HG02610 (cell line): ENCODE results near the gene CDH4.

ENCODE experiments used
- ATAC-seq: cut with Tn5 transposase; IDR thresholded peaks from one replicate; pipeline ENCODE4 v1.9.1; 2021; ENCODE audit warnings: mild to moderate bottlenecking, moderate library complexity; ENCODE audit not compliant: unreplicated experiment

CDH4 gene

GRCh38 chr20:61737812-61738443 lies 485.9 kb downstream of the CDH4 start:
- ATAC-seq, result no peak

- ATAC-seq, result no peak
Measured at GRCh38 chr20:61738601-61739069, 486.6 kb downstream of the CDH4 start.

- no peak for ATAC-seq
Measured at GRCh38 chr20:61739086-61739831, 487.2 kb downstream of the CDH4 start.

GRCh38 chr20:61739832-61740118 lies 487.7 kb downstream of the CDH4 start:
- ATAC-seq, result no peak

GRCh38 chr20:61742097-61742825 lies 490.2 kb downstream of the CDH4 start:
- no peak for ATAC-seq

- no peak for ATAC-seq
Measured at GRCh38 chr20:61743606-61744005, 491.5 kb downstream of the CDH4 start.

DNA sequence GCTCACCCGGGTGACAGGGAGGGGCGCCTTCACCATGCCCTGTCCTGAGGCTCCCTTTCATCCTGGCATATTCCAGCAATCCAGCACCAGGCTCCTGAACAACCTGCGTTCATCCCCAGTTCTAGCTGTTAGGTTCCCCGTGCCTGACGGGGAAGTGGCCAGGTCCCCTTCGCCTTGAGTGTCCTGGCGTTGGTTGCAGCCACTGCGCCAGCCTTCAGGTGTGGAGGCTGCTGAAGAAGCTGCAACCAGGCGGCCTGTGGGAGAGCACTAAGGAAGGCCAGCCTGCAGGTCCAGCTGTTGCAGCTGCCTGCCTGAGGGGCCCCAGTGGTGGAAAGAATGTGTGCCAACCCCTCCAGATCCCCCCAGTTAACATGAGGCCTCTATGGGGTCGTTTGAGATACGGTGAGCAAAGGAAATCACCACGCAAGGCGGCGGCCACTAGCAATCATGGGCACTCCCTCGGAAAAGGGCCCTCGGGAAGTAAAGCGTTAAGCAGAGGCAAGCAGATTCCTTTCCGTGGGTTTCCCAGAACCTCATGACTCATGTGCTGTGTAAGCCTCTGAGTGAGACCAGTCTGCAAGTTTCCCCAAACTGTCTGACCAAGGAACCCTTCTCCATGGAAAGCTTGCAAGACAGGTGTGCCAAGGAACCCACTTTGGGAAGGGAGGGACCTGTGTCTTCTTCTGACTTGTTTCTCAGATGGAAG lies 492.8 kb downstream of the CDH4 start:
- ATAC-seq, result no peak

- no peak for ATAC-seq
Measured at GRCh38 chr20:61745397-61746146, 493.5 kb downstream of the CDH4 start.

DNA sequence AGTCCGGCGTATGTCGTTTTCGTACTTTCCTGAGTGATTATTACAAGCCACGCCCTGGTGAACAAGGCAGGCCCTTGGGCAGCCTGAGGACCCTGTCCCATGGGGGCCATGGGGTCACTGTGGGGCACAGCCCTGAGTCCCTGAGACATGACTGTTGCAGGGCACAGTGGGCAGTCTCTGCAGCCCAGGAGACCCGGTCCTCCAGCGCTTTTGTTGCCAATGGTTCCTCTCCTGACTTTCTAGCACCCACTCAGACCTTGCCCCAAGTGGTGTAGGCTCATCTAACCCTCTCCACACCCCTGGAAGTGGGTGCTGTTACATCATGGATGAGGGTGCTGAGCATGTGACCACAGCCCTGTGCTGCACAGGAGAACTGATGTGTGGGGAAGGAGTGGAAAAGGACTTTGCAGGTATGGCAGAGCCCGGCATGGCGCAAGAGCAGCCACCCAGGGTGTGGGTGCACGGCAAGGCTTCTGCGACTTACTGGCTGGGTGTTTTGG lies 494.1 kb downstream of the CDH4 start:
- ATAC-seq, result no peak

DNA sequence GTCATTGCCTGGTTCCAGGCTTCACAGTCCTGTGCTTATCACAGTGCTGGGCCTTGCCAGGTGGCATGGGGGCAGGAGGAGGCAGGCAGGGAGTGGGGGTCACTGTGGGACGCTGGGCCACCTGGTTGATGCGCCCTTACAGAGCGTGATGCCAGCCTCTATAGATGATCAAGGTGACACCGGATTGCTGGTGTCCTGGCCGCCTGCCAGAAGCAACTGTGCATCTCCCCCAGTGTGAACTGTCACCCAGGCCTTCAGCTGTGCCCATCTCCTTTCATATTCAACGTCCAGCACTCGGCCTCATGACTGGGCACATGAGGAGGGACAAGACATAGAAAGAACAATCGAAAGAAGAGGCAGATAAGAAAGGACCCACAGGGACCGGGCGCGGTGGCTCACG lies 494.7 kb downstream of the CDH4 start:
- ATAC-seq, result no peak

DNA sequence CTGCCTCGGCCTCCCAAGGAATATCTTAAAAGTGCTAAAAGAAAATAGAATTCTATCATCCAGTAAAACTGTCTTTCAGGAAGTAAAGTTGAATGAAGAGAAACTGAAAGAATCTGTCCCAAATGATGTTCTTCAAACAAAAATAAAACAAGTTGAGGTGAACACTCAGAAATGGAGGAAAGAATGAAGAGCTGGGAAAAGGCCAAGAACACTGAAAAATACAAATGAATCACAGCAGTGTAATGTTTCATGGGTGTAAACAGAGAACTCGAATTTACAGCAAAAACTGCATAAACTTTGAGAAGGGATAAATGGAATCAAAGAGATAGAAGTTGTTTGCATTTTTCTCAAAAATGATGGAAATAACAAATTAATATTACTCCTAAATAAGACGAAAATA lies 496.3 kb downstream of the CDH4 start:
- ATAC-seq, result no peak

DNA sequence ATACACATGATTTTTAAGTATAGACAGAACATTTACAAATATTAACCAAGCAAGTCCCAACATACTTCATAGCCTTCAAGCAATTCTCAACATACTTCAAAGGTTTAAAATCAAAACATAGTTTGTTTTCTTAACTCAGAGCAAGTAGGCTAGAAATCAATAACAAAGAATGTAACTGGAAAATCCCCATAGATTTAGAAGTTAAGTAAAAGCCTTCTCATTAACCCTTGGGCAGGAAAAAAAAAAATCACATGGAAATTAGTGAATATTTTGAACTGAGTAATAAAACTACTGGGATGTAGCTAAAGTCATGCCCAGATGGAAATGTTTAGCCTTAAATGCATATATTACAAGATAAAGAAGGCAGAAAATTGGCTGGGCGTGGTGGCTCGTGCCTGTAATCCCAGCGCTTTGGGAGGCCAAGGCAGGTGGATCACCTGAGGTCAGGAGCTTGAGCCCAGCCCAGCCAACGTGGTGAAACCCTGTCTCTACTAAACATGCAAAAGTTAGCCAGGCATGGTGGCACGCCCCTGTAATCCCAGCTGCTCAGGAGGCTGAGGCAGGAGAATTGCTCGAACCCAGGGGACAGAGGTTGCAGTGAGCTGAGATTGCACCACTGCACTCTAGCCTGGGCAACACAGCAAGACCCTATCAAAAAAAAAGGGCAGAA lies 497.5 kb downstream of the CDH4 start:
- ATAC-seq, result no peak

DNA sequence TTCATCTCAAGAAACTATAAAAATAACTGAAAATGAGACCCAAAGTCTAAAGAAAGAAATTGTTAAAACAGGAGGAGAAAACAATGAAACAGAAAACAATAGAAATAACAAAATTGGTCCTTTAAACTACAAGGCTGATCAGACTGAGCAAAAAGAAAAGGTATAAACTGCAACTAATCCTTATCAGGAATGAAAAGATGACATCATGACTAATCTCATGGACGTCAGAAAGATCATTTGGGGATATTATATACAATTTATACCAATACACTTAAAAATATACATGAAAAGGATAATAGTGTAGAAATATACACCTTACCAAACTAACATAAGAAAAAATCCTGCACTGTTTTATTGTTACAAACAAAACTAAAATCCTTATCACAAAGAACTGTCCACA lies 498.0 kb downstream of the CDH4 start:
- ATAC-seq, result no peak

GRCh38 chr20:61752576-61752975 lies 500.5 kb downstream of the CDH4 start:
- ATAC-seq, result no peak

DNA sequence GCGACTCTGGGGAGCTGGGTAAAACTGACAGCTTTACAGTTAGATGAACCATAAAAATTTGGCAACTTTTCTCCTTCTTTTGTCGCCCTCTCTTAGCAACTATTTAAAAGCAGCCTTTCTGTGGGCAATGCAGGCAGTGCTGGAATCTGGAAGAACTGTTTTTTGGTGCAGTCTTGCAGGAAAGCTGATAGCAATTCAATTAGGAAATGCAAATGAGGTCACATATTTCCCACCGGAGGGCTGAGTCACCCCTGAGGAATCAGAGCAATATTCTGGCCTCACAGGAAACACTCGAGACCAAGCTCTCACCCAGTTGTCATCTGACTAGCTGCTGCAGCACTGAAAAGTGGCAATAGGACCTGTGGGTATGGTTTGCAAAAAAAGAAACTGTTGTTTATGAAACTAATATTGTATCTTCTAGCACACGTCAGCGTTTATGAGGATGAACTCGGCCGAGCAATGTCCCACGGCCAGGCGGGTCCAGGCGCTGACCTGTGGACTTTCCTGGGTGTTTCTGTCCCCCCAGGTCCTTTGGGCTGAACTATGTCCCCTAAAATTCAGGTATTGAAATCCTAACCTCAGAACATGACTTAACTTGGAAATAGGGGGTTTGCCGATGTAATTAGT lies 501.4 kb downstream of the CDH4 start:
- ATAC-seq, result no peak

DNA sequence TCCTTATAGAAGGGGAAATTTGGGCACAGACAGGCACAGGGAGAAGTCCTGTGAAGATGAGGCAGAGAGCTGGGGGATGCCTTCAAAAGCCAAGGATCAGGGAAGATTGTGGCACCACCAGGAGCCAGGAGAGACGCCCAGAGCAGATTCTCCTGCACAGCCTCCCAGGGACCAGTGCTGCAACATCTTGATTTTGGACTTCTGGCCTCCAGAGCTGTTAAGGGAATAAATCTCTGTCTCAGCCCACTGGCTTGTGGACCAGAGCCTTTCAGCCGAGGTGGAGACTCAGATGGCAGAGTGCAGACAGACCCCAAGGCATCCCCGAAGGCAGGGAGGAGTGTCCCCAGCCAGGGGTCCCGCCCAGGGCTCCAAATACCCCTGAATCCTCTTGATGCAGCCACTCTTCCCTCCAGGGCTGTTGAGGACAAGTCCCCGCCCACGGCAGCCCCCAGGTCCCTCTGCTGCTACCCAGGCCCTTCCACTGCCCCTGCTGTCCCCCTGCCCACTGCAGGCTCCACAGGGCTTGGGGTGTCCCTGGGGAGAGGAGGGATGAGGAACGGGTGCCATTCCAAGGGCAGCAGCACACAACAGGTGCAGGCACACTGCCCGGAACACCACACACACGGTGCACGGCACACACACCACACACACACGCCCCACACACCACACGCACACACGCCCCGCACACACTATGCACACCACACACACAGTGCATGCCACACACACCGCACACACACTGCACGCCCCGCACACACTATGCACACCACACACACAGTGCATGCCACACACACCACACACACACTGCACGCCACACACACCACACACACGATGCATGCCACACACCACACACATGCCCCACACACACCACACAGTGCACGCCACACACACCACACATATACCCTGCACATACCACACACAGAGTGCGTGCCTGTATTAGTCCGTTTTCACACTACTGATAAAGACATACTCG lies 502.2 kb downstream of the CDH4 start:
- ATAC-seq, result no peak

- no peak for ATAC-seq
Measured at GRCh38 chr20:61754976-61755778, 503.1 kb downstream of the CDH4 start.
